Cardiac septum (tissue), 1 donor: ENCODE measurements around the gene PPM1G. TPM values are rescaled to one million over a fixed set of nuclear protein-coding genes. Genes with fewer than 3 reads are reported as not detected.
A peak's percentile ranks its signal among the peaks of the same experiment; 100 is the strongest.
"Not testable (repeated sequence)": the region's sequence is repeated elsewhere in the genome, so short reads cannot be mapped to it uniquely, and the experiment has no call there.

Experiments used
- DNase-seq: peaks from one replicate; pipeline ENCODE4 v3.0.0-alpha.2; 2020; ENCODE audit warnings: low spot score
- intact Hi-C: fragments of 100-400 bp; cut with DNase I; formaldehyde crosslinking; loops from one replicate; pipeline ENCODE4 v1.14.0; 2022
- long read RNA-seq: library from polyadenylated mRNA; unstranded; transcript quantifications from one replicate; pipeline ENCODE4 v2.0.0, GENCODE V29; 2021
- total RNA-seq: library from RNA; stranded (reverse); fragmentation: NEBNext Ultra II Directional; extraction: Animal tissue kit (Norgen Biotek cat#: 25700); gene quantifications from one replicate; pipeline ENCODE4 v1.2.1, GENCODE V29; 2021
- donor health status: DM: no; HTN: no; CAD: no.

Gene PPM1G, protein sequence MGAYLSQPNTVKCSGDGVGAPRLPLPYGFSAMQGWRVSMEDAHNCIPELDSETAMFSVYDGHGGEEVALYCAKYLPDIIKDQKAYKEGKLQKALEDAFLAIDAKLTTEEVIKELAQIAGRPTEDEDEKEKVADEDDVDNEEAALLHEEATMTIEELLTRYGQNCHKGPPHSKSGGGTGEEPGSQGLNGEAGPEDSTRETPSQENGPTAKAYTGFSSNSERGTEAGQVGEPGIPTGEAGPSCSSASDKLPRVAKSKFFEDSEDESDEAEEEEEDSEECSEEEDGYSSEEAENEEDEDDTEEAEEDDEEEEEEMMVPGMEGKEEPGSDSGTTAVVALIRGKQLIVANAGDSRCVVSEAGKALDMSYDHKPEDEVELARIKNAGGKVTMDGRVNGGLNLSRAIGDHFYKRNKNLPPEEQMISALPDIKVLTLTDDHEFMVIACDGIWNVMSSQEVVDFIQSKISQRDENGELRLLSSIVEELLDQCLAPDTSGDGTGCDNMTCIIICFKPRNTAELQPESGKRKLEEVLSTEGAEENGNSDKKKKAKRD
- total RNA-seq, result 32.0 TPM
- long read RNA-seq, transcript PPM1G-201 (10 exons, 2,311 nt), result major isoform, 65 of 86 reads
- long read RNA-seq, partial matches to known transcripts, result 16 of 86 reads
- long read RNA-seq, other reads (novel, unspliced or antisense), result 5 of 86 reads

DNA sequence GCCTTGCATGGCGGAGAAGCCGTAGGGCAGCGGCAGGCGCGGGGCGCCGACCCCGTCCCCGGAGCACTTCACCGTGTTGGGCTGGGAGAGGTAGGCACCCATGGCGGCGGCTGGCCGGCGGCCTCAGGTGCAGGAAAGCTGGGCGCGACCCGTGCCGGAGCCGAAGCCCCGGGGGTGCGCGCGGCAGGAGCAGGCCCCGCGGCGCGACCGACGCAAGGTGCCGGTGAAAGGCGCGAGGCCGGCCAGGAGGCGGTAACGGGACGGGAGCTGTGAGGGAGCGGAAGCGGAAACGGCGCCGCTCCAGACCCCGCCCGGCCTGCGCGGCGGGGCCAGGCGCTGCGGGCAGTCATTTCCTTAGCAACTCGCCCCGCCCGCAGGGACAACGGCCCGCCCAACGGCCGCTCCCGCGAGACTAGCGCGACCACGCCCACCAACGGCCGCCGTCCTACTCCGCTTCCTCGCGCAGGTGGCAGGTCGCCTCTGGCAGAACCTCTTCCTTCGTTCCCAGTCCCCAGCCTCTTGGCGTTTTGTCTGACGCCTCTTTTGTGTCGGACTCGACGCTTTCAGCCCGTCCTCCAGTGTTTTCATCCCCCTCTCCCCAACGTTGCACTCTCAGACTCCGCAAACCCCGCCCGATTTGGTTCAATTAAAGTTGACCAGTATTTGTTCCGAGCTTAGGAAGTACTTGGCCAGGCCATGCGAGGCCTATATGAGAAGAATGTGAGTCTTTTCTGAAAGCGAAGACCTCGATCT is at the start of gene PPM1G:
Gene PPM1G, minus strand, starts transcription at position 271 of the 753 bp plus-strand sequence. Its CDS starts 169 bp downstream, at position 102.
- intact Hi-C loops, result loop anchor here (1.0 to 10.0 kb wide), 3 partner anchors 19 to 255 kb away; partner anchors contain the start of genes NRBP1, SLC4A1AP, SUPT7L and ZNF513
- DNase-seq, result peak; percentile 99

DNA sequence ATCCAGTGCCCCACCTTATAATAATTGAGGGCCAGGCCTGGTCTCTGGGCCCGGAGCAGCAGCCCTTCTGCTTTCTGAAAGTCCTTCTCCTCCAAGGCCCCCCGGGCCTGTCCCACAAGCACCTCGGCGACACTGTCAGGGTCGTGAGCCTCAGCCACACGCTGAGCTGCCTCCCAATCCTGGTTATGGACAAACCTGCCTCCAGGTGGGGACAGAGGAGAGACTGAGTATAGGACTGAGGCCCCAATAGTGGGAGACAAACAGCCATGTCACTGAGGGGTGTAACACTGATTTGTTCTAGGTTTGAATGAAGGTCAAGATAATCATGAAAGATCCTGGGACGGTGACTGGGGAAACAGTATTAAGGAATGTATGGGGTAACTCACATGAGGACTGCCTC is 44.6 kb upstream of the PPM1G start:
- intact Hi-C loops, result no loop called here
- DNase-seq, result no peak

GRCh38 chr2:27451095-27451494 is 41.7 kb upstream of the PPM1G start:
- DNase-seq, result no peak
- intact Hi-C loops, result no loop called here

DNA sequence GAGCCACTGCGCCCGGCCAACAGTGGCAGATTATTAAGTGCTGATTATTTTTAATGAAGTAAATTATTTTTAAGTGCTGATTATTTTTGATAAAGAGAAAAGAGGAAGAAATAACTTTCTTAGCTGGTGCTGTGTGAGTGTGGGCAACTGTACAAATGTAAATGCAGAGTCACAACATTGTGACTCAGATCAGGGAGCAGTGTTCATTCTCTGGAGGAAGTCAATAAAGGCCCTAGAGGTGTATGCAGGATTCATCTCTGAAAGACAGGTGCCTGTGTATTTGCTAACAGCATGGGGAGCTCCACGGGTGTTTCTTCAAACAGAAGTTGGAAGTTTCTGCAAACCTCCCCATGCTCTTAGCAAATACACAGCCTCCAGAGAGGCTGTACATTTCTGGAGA is 39.0 kb upstream of the PPM1G start:
- no peak for DNase-seq
- intact Hi-C loops, result no loop called here

DNA sequence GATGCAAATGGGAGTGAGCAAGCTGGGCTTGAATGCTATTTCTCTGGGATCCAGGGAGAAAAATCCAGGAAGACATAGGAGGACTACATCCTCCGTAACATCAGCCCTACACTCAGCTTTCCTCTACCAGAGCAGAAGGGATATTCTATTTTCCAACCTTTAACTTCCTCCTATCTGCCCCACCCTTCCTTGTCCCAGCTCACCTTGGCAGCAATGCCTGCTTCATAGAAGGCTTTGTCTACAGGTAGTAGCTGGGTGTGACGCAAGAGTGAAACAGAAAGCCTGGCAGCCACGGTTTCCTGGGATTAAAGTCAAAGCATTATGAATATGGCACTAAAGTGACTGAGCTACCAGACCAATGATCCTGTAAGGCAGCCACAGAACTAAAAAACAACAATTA is 36.7 kb upstream of the PPM1G start:
- intact Hi-C loops, result no loop called here
- DNase-seq, result no peak

- intact Hi-C loops, result no loop called here
- DNase-seq, result no peak
These were observed 36.2 kb upstream of the PPM1G start for GRCh38 chr2:27445615-27446014.

GRCh38 chr2:27445155-27445554 is 35.8 kb upstream of the PPM1G start:
- no peak for DNase-seq
- intact Hi-C loops, result no loop called here

- intact Hi-C loops, result no loop called here
These were observed 33.5 kb upstream of the PPM1G start for GRCh38 chr2:27442920-27443282.

GRCh38 chr2:27441958-27442919 is 32.8 kb upstream of the PPM1G start, which contains the start of gene KRTCAP3:
Gene KRTCAP3 (plus strand): TSS chr2:27442381. CDS start chr2:27442413, 32 bp downstream.
- intact Hi-C loops, result no loop called here
- DNase-seq, result no peak

More at GRCh38 chr2:27442920-27443282, 33.5 kb upstream of the PPM1G start:
- DNase-seq, result no peak

- no peak for DNase-seq
- intact Hi-C loops, result no loop called here
These were observed 32.0 kb upstream of the PPM1G start for GRCh38 chr2:27441226-27441926.

DNA sequence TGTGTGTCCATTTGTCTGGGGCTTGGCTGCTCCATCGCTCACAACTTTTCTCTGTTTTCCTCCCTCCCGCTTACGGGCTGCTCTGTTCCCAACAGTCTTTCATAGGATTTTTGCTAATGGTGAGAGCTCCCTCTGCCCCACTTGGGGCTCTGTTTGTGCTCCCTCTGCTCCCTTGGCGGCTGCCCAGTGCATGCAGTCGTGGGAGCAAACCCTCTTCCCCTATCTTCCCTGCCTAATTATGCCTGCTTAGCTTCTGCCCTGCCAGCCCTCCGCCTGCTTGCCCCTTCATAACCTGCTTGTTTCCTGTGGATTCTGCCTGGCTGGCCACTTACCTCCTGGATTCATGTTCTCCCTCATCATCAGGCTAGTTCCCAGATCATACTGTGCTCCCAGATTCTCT is 26.2 kb upstream of the PPM1G start:
- no peak for DNase-seq
- intact Hi-C loops, result no loop called here

- DNase-seq, result no peak
- intact Hi-C loops, result no loop called here
These were observed 22.0 kb upstream of the PPM1G start for GRCh38 chr2:27431395-27431794.

- peak; percentile 91 for DNase-seq
- intact Hi-C loops, result loop anchor here (1.0 to 5.0 kb wide), 4 partner anchors 20 to 59 kb away; partner anchors contain the start of genes EIF2B4, IFT172, PPM1G and SNX17
These were observed 19.7 kb upstream of the PPM1G start for GRCh38 chr2:27428978-27429541.

DNA sequence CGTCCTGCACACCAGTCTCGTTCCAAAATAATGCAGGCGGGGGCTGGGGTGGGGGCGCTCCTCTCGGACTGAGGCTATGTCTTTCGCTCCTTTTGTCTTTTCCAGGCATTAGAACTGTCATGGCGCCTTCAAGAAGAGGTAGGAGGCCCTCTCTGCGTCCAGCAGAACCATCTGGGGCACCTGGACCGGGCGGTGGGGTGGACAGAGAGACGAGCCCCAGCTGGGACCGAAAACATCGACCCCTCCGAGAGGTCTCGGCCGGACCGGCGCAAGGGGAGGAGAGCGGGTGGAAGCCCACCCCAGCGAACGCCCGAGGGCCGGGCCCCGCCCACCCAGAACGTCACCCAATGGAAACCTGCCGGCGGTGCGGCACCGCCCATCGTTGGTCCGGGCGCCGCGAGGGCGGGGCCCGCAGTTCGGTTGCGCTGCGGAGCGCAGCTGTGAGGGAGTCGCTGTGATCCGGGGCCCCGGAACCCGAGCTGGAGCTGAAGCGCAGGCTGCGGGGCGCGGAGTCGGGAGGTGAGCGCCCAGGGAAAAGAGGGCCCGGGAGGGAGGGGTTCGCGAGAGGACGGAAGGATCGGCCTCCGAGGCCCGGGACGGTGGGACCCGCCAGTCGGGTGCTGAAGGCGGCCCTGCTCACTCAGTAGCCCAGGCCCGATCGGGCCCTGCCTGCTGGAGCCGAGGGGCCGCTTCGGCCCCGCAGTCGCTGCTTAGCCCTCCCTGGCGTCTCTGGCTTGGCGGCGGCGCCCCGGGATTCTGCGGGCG is 19.0 kb upstream of the PPM1G start, which contains the start of gene NRBP1:
Gene NRBP1, plus strand, starts transcription at position 419 of the 765 bp plus-strand sequence. CDS start 4,643 bp downstream, outside the sequence.
- DNase-seq, result peak; percentile 96
- intact Hi-C loops, result loop anchor here (1.0 to 5.0 kb wide), 4 partner anchors 19 to 59 kb away; partner anchors contain the start of genes EIF2B4, IFT172, PPM1G and SNX17

DNA sequence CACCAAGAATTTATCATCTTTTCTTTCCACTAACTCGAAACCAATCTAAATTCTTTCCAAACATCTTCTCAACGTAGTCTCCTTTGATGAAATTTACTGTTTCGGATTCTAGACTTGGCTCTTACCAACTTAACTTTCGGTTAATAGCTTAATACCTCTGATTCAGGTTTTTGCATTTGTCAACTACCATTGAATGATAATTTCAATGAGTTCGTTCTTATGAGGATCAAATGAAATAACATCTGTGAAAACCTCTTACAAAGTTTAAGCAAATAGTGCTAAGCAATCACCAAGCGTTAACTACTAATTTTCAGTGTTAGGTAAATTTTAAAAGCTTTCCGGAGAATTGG is 18.4 kb upstream of the PPM1G start:
- no peak for DNase-seq
- intact Hi-C loops, result loop anchor here (1.0 to 5.0 kb wide), 4 partner anchors 19 to 59 kb away; partner anchors contain the start of genes EIF2B4, IFT172, PPM1G and SNX17

DNA sequence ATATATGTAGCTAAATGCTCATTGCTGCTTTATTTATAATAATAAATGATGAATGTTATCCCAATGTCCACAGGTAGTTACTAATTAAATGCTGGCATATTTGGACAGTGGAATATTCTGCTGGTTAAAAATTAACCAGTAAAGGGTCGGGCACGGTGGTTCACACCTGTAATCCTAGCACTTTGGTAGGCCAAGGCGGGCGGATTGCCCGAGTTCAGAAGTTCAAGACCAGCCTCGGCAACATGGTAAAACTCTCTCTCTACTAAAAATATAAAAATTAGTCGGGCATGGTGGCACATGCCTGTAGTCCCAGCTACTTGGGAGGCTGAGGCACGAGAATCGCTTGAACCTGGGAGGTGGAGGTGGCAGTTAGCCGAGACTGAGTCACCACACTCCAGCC is 15.6 kb upstream of the PPM1G start:
- not testable (repeated sequence) for DNase-seq
- intact Hi-C loops, result loop anchor here (5.0 kb wide), 1 partner anchor 62 kb away; the partner anchor contains the start of gene IFT172

GRCh38 chr2:27422958-27423357 is 13.6 kb upstream of the PPM1G start:
- DNase-seq, result no peak
- intact Hi-C loops, result no loop called here
